Measurements from ENCODE around the gene FKBP1A. TPM values are rescaled to one million over a fixed set of nuclear protein-coding genes. Genes with fewer than 3 reads are reported as not detected.

The FKBP1A gene
- total RNA-seq, 1 donor from 2014 or later, result 183 TPM

GRCh38 chr20:1320902-1321653 is 71.8 kb downstream of the FKBP1A start:
- no peak for TF ChIP-seq CTCF (IDR thresholded peaks at IDR 0.05)
- no peak for DNase-seq (ENCODE audit: low spot score)
- Mint-ChIP-seq H3K27me3 (ENCODE audit: low read depth) (no peaks in the 10 kb centered on the region), H3K4me1 (ENCODE audit: low read depth) (peaks cover 8% of the 10 kb centered on the region), H3K9me3 (ENCODE audit: low read depth) (peaks cover 3% of the 10 kb centered on the region), H3K36me3 (ENCODE audit: low read depth) (no peaks in the 10 kb centered on the region), H3K4me3 (ENCODE audit: unreplicated experiment) (no peak overlapping the region), H3K27ac (ENCODE audit: unreplicated experiment) (no peak overlapping the region)

- no peak overlapping the region for H3K4me3 Mint-ChIP-seq (ENCODE audit: unreplicated experiment)
- DNase-seq (ENCODE audit: low spot score), result no peak
These were observed 72.8 kb downstream of the FKBP1A start for GRCh38 chr20:1320016-1320415.

GRCh38 chr20:1319462-1319861 is 73.4 kb downstream of the FKBP1A start:
- DNase-seq (ENCODE audit: low spot score), result no peak
- no peak for TF ChIP-seq CTCF (IDR thresholded peaks at IDR 0.05)
- Mint-ChIP-seq H3K36me3 (ENCODE audit: low read depth) (no peaks in the 10 kb centered on the region), H3K9me3 (ENCODE audit: low read depth) (peaks cover 3% of the 10 kb centered on the region), H3K4me1 (ENCODE audit: low read depth) (peaks cover 8% of the 10 kb centered on the region), H3K27me3 (ENCODE audit: low read depth) (no peaks in the 10 kb centered on the region), H3K27ac (ENCODE audit: unreplicated experiment) (no peak overlapping the region), H3K4me3 (ENCODE audit: unreplicated experiment) (no peak overlapping the region)

More at GRCh38 chr20:1320016-1320415, 72.8 kb downstream of the FKBP1A start:
- Mint-ChIP-seq H3K9me3 (ENCODE audit: low read depth) (peaks cover 3% of the 10 kb centered on the region), H3K27me3 (ENCODE audit: low read depth) (no peaks in the 10 kb centered on the region), H3K36me3 (ENCODE audit: low read depth) (no peaks in the 10 kb centered on the region), H3K4me1 (ENCODE audit: low read depth) (peaks cover 8% of the 10 kb centered on the region), H3K27ac (ENCODE audit: unreplicated experiment) (no peak overlapping the region)
- TF ChIP-seq CTCF (IDR thresholded peaks at IDR 0.05), result no peak

- TF ChIP-seq CTCF (IDR thresholded peaks at IDR 0.05), result no peak
- Mint-ChIP-seq H3K36me3 (ENCODE audit: low read depth) (no peaks in the 10 kb centered on the region), H3K4me3 (ENCODE audit: unreplicated experiment) (no peak overlapping the region), H3K9me3 (ENCODE audit: low read depth) (peaks cover 3% of the 10 kb centered on the region), H3K27ac (ENCODE audit: unreplicated experiment) (no peak overlapping the region), H3K4me1 (ENCODE audit: low read depth) (peaks cover 6% of the 10 kb centered on the region), H3K27me3 (ENCODE audit: low read depth) (no peaks in the 10 kb centered on the region)
- no peak for DNase-seq (ENCODE audit: low spot score)
These were observed 73.8 kb downstream of the FKBP1A start for GRCh38 chr20:1319051-1319450.

Other genes with a start within 250 kb of the FKBP1A start
- gene TMEM74B, start 208.1 kb downstream of the FKBP1A start, total RNA-seq, result 0.51 to 0.65 TPM in 2 of 3 replicates, not detected in the other
- gene C20orf202, start 189.6 kb downstream of the FKBP1A start, total RNA-seq, result not detected in 3 replicates
- not detected in 3 replicates for gene RAD21L1, start 167.0 kb downstream of the FKBP1A start, total RNA-seq
- 10.8 to 12.8 TPM (median 12.0 TPM) in 3 replicates for gene SNPH, start 126.8 kb downstream of the FKBP1A start, total RNA-seq
- gene SDCBP2, start 63.9 kb downstream of the FKBP1A start, total RNA-seq, result 0.89 to 2.3 TPM (median 2.0 TPM) in 3 replicates
- 70.9 to 83.5 TPM (median 75.3 TPM) in 3 replicates for gene NSFL1C, start 73.8 kb upstream of the FKBP1A start, total RNA-seq
- gene SIRPB2, start 98.4 kb upstream of the FKBP1A start, total RNA-seq, result not detected in 3 replicates
- gene SIRPD, start 164.7 kb upstream of the FKBP1A start, total RNA-seq, result not detected in 3 replicates
- gene SIRPB1, start 227.0 kb upstream of the FKBP1A start, total RNA-seq, result 0.58 to 2.7 TPM (median 1.6 TPM) in 3 replicates